Body of pancreas (tissue), 4 donors: ENCODE results near the gene MYCN. TPM values are rescaled to one million over a fixed set of nuclear protein-coding genes. Genes with fewer than 3 reads are reported as not detected.

ENCODE experiments used
- ATAC-seq: fragments of 150-250 bp; one replicate; pipeline ENCODE4 v1.9.1; 2016
- DNase-seq, 4 donors: peaks; one replicate each; pipeline ENCODE4 v3.0.0-alpha.2; 2019
- H3K27ac ChIP-seq, 4 donors: fragments of 200-600 bp; sonication (generic); 1 replicate in 3 of 4; 2 replicates in 1 of 4; pipeline versions ENCODE4 v1.5.1 to v1.6.1; 2016 to 2019; ENCODE audit warnings: mild to moderate bottlenecking in 1 of 4, mixed read lengths in 1 of 4, moderate library complexity in 1 of 4
- H3K27me3 ChIP-seq, 2 donors: fragments of 200-600 bp; sonication (generic); one replicate each; pipeline ENCODE4 v1.6.0; 2016; ENCODE audit warnings: mild to moderate bottlenecking in 1 of 2
- H3K36me3 ChIP-seq, 2 donors: fragments of 200-600 bp; sonication (generic); replicated peaks in 1 of 2; 2 replicates each; pipeline ENCODE4 v1.5.1; 2016; ENCODE audit warnings: low read depth in 2 of 2; ENCODE audit not compliant: insufficient read depth in 1 of 2
- H3K4me1 ChIP-seq: fragments of 200-600 bp; sonication (generic); one replicate; pipeline ENCODE4 v1.6.0; 2016
- H3K4me3 ChIP-seq, 2 donors: fragments of 200-600 bp; sonication (generic); 1 replicate in 1 of 2; 2 replicates in 1 of 2; pipeline ENCODE4 v1.5.1; 2016 to 2019
- H3K9me3 ChIP-seq, 3 donors: fragments of 200-600 bp; sonication (generic); 1 replicate in 2 of 3; 2 replicates in 1 of 3; pipeline ENCODE4 v1.5.1; 2016
- POLR2A ChIP-seq, 3 donors: fragments of 450-650 bp; IDR thresholded peaks; one replicate each; pipeline ENCODE4 v1.6.1; 2016; ENCODE audit warnings: antibody characterized with exemption in 3 of 3, mild to moderate bottlenecking in 2 of 3
- WGBS, 2 donors: methylation state at CpG; one replicate each; pipeline ENCODE4 v1.1.5; 2017; 5-methylcytosine and 5-hydroxymethylcytosine counted together
- intact Hi-C: fragments of 100-400 bp; cut with DNase I; formaldehyde crosslinking; loops from one replicate; pipeline ENCODE4 v1.15.1; 2023
- total RNA-seq, 2 donors: library from RNA; depleted of rRNA; stranded (reverse); fragments of >200 nt; gene quantifications; one replicate each; pipeline ENCODE4 v1.1.0, GENCODE V29; 2016
- TF ChIP-seq, protein P1 (sequence below), 7 experiments: fragments of 450-650 bp in 4 of 7; fragments of 200-600 bp in 3 of 7; sonication (generic) in 3 of 7; IDR thresholded peaks; one replicate each; pipeline ENCODE4 v1.5.1; 2016 to 2019; ENCODE audit warnings: antibody characterized with exemption in 7 of 7

The MYCN gene
- total RNA-seq, 2 donors from 2014 or later = not detected

DNA sequence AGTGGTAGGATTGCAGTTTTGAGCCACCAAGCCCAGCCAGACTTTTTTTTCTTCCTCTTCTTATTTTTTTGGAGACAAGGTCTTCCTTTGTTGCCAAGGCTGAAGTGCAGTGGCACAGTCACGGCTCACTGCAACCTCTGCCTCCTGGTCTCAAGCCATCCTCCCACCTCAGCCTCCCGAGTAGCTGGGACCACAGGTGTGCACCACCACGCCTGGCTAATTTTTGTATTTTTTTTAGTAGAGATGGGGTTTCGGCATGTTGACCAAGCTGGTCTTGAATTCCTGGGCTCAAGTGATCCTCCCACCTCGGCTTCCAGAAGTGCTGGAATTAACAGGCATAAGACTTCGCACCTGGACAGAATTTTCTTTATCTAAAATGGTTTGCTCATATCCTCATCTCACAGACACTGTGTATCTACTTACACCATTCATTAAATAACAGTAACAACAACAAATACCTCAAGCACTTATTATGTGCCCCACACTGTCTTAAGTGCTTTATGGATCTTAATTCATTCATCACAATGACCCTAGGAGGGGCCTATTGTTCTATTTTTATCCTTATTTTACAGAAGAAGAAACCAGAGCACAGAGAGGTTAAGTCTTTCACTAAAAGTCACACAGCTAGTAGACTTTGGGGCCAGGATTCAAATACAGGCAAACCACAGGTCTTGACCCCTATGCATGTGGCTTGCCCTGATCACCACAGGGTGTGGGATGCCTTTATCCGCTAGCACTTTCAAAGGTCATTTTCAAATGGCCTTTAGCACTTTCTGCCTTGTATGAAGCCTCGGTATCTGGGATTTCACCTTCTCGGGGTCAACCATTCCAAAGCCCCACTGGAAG is 39.6 kb downstream of the MYCN start:
- intact Hi-C loops = no loop called here
- no peak for ATAC-seq
- WGBS, 2 donors = 75% methylated on average over 9 of the region's 9 CpGs
- H3K4me3 ChIP-seq = no peak overlapping the region
- H3K36me3 ChIP-seq = no peaks in the 10 kb centered on the region
- H3K4me1 ChIP-seq = no peaks in the 10 kb centered on the region
- TF ChIP-seq POLR2A (IDR thresholded peaks at IDR 0.05) = no peak
- TF ChIP-seq, protein P1, sequence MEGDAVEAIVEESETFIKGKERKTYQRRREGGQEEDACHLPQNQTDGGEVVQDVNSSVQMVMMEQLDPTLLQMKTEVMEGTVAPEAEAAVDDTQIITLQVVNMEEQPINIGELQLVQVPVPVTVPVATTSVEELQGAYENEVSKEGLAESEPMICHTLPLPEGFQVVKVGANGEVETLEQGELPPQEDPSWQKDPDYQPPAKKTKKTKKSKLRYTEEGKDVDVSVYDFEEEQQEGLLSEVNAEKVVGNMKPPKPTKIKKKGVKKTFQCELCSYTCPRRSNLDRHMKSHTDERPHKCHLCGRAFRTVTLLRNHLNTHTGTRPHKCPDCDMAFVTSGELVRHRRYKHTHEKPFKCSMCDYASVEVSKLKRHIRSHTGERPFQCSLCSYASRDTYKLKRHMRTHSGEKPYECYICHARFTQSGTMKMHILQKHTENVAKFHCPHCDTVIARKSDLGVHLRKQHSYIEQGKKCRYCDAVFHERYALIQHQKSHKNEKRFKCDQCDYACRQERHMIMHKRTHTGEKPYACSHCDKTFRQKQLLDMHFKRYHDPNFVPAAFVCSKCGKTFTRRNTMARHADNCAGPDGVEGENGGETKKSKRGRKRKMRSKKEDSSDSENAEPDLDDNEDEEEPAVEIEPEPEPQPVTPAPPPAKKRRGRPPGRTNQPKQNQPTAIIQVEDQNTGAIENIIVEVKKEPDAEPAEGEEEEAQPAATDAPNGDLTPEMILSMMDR (IDR thresholded peaks at IDR 0.05) = no peak
- DNase-seq = no peak
- no peak overlapping the region for H3K27ac ChIP-seq
- H3K9me3 ChIP-seq = no peaks in the 10 kb centered on the region
- no peaks in the 10 kb centered on the region for H3K27me3 ChIP-seq

DNA sequence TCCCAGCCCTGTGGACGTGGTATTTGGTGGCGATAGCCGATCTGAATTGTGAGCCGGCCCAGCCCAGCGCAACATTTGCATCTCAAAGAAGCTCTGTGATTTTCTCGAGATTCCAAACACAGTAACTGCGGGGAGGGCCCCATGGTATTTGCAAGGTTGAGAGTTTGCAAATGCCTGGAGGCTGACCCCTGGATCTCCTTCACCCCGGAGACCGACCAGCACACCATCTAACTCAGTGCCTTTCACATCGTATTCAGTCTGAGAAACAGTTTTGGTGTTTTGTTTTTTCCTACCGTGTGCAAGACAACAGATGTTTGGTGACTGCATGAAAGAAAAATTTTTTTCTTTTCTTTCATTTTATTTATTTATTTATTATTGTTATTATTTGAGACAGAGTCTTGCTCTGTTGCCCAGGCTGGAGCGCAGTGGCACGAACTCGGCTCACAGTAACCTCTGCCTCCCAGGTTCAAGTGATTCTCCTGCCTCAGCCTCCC is 40.3 kb downstream of the MYCN start:
- Histone ChIP-seq H3K27ac (no peak overlapping the region), H3K36me3 (no peaks in the 10 kb centered on the region), H3K27me3 (no peaks in the 10 kb centered on the region), H3K9me3 (no peaks in the 10 kb centered on the region), H3K4me1 (no peaks in the 10 kb centered on the region), H3K4me3 (no peak overlapping the region)
- DNase-seq (no peak), ATAC-seq (no peak)
- WGBS, 2 donors = 66% methylated on average over 13 to 14 of the region's 14 CpGs
- TF ChIP-seq POLR2A (IDR thresholded peaks at IDR 0.05) = no peak
- TF ChIP-seq, protein P1 (IDR thresholded peaks at IDR 0.05) = no peak
- intact Hi-C loops = no loop called here

DNA sequence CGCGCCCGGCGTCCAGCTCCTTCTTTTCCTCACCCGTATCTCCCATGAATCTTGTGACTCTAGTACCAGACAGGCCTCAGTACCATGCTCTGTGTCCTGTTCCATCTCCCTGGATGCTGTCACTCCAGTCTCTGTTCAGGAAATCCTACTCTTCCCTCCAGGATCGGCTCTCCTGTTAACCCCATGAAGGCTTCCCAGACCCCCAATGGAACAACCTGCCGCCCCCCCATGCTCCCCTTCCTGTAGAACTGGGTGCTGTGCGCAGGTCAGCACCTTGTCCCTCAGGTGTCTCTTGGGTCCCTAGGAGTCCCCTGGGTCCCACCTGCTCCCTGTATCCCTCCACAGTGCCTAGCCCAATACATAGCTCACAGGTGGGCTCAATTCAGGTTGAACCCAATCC is 41.3 kb downstream of the MYCN start:
- DNase-seq = no peak
- no peak for TF ChIP-seq POLR2A (IDR thresholded peaks at IDR 0.05)
- TF ChIP-seq, protein P1 (IDR thresholded peaks at IDR 0.05) = no peak
- WGBS, 2 donors = 85 to 87% methylated on average over 8 of the region's 8 CpGs

DNA sequence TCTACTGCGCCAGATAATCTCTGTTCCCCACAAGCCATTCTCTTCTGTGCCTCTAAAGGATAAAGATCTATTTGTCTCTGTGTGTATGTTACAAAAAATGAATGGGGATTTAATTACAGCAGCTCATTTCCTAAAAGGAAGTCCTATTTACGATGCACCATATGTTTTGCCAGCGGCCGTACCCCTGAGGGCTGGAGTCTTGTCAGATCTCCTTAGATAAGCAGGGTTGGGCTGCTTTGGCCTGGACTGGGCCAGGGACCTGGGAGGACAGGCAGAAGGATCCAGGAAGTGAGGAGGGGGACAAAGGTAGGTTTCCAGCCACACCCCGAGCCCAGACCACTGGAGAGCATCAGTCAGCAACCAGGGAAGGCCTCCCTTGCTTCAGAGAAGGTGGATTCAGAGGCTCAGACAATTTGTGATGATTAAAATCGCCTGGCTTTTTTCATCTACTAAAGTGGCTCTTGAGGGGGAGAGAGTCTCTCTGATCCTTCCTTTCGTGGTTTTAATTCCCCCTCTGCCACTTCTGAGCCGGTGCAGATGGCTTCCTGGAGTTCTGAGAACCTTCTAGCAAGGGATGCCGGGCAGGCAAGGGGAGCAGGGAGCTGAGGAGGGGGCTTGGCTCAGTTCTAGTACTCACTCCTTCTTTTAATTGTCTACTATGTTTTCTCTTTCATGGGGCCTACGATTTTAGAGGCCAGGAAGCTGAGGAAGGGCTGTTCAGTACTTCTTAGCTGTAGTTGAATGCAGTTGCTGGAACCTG is 42.1 kb downstream of the MYCN start:
- intact Hi-C loops = no loop called here
- no peaks in the 10 kb centered on the region for H3K4me1 ChIP-seq
- DNase-seq (no peak), ATAC-seq (no peak)
- no peak overlapping the region for H3K27ac ChIP-seq
- H3K4me3 ChIP-seq = no peak overlapping the region
- no peaks in the 10 kb centered on the region for H3K36me3 ChIP-seq
- no peaks in the 10 kb centered on the region for H3K27me3 ChIP-seq
- TF ChIP-seq POLR2A (IDR thresholded peaks at IDR 0.05) = no peak
- TF ChIP-seq, protein P1 (IDR thresholded peaks at IDR 0.05) = no peak
- 47 to 58% methylated on average over 10 of the region's 10 CpGs for WGBS, 2 donors
- H3K9me3 ChIP-seq = no peaks in the 10 kb centered on the region

More for the DNA sequence above, 41.3 kb downstream of the MYCN start:
- H3K27me3 ChIP-seq = no peaks in the 10 kb centered on the region
- H3K9me3 ChIP-seq = no peaks in the 10 kb centered on the region
- no peaks in the 10 kb centered on the region for H3K36me3 ChIP-seq
- no peak overlapping the region for H3K4me3 ChIP-seq
- no peak for ATAC-seq
- intact Hi-C loops = no loop called here
- no peak overlapping the region for H3K27ac ChIP-seq
- H3K4me1 ChIP-seq = no peaks in the 10 kb centered on the region
